H1 (cell line): Measurements from ENCODE around the gene ERFE. TPM values are rescaled to one million over a fixed set of nuclear protein-coding genes. Genes with fewer than 3 reads are reported as not detected.

ENCODE experiments used
- CTCF ChIA-PET: fragments of 300-600 bp; sonication (Branson Sonifier 250); formaldehyde crosslinking; loops from one replicate; lab custom pipeline; 2021; ENCODE audit not compliant: partially characterized antibody; lab: Charles Lee
- POLR2A ChIA-PET: fragments of 300-600 bp; sonication (Branson Sonifier 250); formaldehyde crosslinking; loops from one replicate; lab custom pipeline; 2021; ENCODE audit warnings: inconsistent platforms; ENCODE audit not compliant: partially characterized antibody; lab: Charles Lee
- DNase-seq, 2 experiments: peaks; one replicate each; pipeline versions ENCODE4 v3.0.0 to v3.0.0-alpha.2; 2010 to 2022; ENCODE audit warnings: low spot score in 2 of 2, low read depth in 1 of 2, mixed read lengths in 1 of 2
- FAIRE-seq: peaks from 2 replicates; lab custom pipeline; 2011; peaks lifted over from hg19 to GRCh38; lab: Jason Lieb, UNC
- H2AFZ ChIP-seq: 2 replicates; pipeline ENCODE4 v1.8.1; 2012; ENCODE audit warnings: low read length, inconsistent platforms
- H2AK5ac ChIP-seq: 2 replicates; pipeline ENCODE4 v1.6.1; 2013; ENCODE audit warnings: low read depth, low read length
- H2BK120ac ChIP-seq: replicated peaks from 2 replicates; pipeline ENCODE3; 2013; ENCODE audit warnings: low read depth, low read length, inconsistent platforms
- H2BK12ac ChIP-seq: 2 replicates; pipeline ENCODE4 v1.6.1; 2013; ENCODE audit warnings: low read depth, low read length
- H2BK15ac ChIP-seq: 2 replicates; pipeline ENCODE4 v1.6.1; 2013; ENCODE audit warnings: low read length
- H2BK20ac ChIP-seq: 2 replicates; pipeline ENCODE4 v1.6.1; 2013; ENCODE audit warnings: low read length
- H2BK5ac ChIP-seq: 2 replicates; pipeline ENCODE4 v1.6.1; 2013; ENCODE audit warnings: low read depth, low read length
- H3K14ac ChIP-seq: 2 replicates; pipeline ENCODE4 v1.6.1; 2013; ENCODE audit warnings: inconsistent platforms; ENCODE audit not compliant: insufficient read length
- H3K18ac ChIP-seq: 2 replicates; pipeline ENCODE4 v1.6.1; 2013; ENCODE audit warnings: low read length; ENCODE audit errors: extremely low read depth
- H3K23ac ChIP-seq: 2 replicates; pipeline ENCODE4 v1.6.1; 2013; ENCODE audit warnings: inconsistent platforms; ENCODE audit not compliant: insufficient read length
- H3K23me2 ChIP-seq: 2 replicates; pipeline ENCODE4 v1.6.1; 2013; ENCODE audit warnings: low read depth, low read length
- H3K27ac ChIP-seq: 2 replicates; pipeline ENCODE4 v1.6.1; 2011; ENCODE audit warnings: low read depth, low read length, inconsistent platforms
- H3K27me3 ChIP-seq, 4 experiments: replicated peaks in 1 of 4; 1 replicate in 1 of 4; 2 replicates in 3 of 4; pipeline versions ENCODE4 v1.6.1 to v1.8.1; 2011 to 2013; ENCODE audit warnings: low read length in 3 of 4, mild to moderate bottlenecking in 3 of 4, inconsistent platforms in 2 of 4, mixed read lengths in 2 of 4, moderate library complexity in 1 of 4; ENCODE audit not compliant: control insufficient read depth in 3 of 4, insufficient read depth in 3 of 4; ENCODE audit errors: extremely low read depth in 1 of 4
- H3K36me3 ChIP-seq, 4 experiments: 2 replicates each; pipeline versions ENCODE4 v1.6.1 to v1.8.1; 2011 to 2013; ENCODE audit warnings: mild to moderate bottlenecking in 4 of 4, low read length in 3 of 4, moderate library complexity in 2 of 4, control low read depth in 1 of 4, inconsistent platforms in 1 of 4; ENCODE audit not compliant: insufficient read depth in 4 of 4, control insufficient read depth in 2 of 4
- H3K4ac ChIP-seq: replicated peaks from 2 replicates; pipeline ENCODE3; 2013; ENCODE audit warnings: low read length, low read depth, mixed read lengths, inconsistent platforms; ENCODE audit not compliant: insufficient read length
- H3K4me1 ChIP-seq, 4 experiments: replicated peaks in 1 of 4; 1 replicate in 1 of 4; 2 replicates in 3 of 4; pipeline versions ENCODE4 v1.6.1 to v1.8.1; 2011 to 2013; ENCODE audit warnings: low read length in 3 of 4, inconsistent platforms in 2 of 4, mixed read lengths in 1 of 4; ENCODE audit not compliant: insufficient read depth in 4 of 4, control insufficient read depth in 3 of 4
- H3K4me2 ChIP-seq, 2 experiments: 2 replicates each; pipeline versions ENCODE4 v1.6.1 to v1.8.1; 2011 to 2013; ENCODE audit warnings: low read depth in 2 of 2, low read length in 2 of 2, control low read depth in 1 of 2, inconsistent platforms in 1 of 2, mild to moderate bottlenecking in 1 of 2; ENCODE audit not compliant: insufficient read depth in 1 of 2
- H3K4me3 ChIP-seq, 4 experiments: fragments of 200-600, 300-600 bp in 1 of 4; sonication (generic), shearing (Covaris generic), sonication (Bioruptor Twin) in 1 of 4; 2 replicates each; pipeline versions ENCODE4 v1.5.1 to v1.8.1; 2011 to 2016; ENCODE audit warnings: low read length in 4 of 4, low read depth in 3 of 4, control low read depth in 2 of 4, inconsistent platforms in 2 of 4, mild to moderate bottlenecking in 2 of 4, mixed read lengths in 1 of 4, moderate library complexity in 1 of 4; ENCODE audit not compliant: insufficient read depth in 2 of 4; ENCODE audit errors: extremely low read depth in 1 of 4
- H3K56ac ChIP-seq: replicated peaks from 2 replicates; pipeline ENCODE3; 2013; ENCODE audit warnings: low read depth, mild to moderate bottlenecking, mixed read lengths, low read length, inconsistent platforms; ENCODE audit not compliant: insufficient read length
- H3K79me1 ChIP-seq: 2 replicates; pipeline ENCODE4 v1.6.1; 2013; ENCODE audit warnings: low read depth, low read length, control low read depth
- H3K79me2 ChIP-seq, 2 experiments: 2 replicates each; pipeline versions ENCODE4 v1.6.1 to v1.8.1; 2012 to 2013; ENCODE audit warnings: low read length in 2 of 2, mild to moderate bottlenecking in 2 of 2, inconsistent platforms in 1 of 2; ENCODE audit not compliant: insufficient read depth in 2 of 2, control insufficient read depth in 1 of 2
- H3K9ac ChIP-seq, 4 experiments: replicated peaks in 1 of 4; 1 replicate in 1 of 4; 2 replicates in 3 of 4; pipeline versions ENCODE4 v1.6.1 to v1.8.1; 2011 to 2013; ENCODE audit warnings: low read depth in 3 of 4, low read length in 3 of 4, control low read depth in 2 of 4, mild to moderate bottlenecking in 2 of 4, moderate library complexity in 2 of 4, inconsistent platforms in 1 of 4; ENCODE audit errors: extremely low read depth in 1 of 4
- H3K9me3 ChIP-seq, 2 experiments: 2 replicates each; pipeline versions ENCODE4 v1.6.1 to v1.8.1; 2012 to 2013; ENCODE audit warnings: mild to moderate bottlenecking in 2 of 2, moderate library complexity in 2 of 2, control low read depth in 1 of 2, inconsistent platforms in 1 of 2, low read depth in 1 of 2, low read length in 1 of 2, mixed read lengths in 1 of 2; ENCODE audit not compliant: insufficient read depth in 2 of 2
- H4K20me1 ChIP-seq, 2 experiments: replicated peaks in 1 of 2; 2 replicates each; pipeline versions ENCODE3 to v1.8.1; 2011 to 2013; ENCODE audit warnings: inconsistent platforms in 2 of 2, low read length in 2 of 2, mild to moderate bottlenecking in 1 of 2; ENCODE audit not compliant: insufficient read depth in 2 of 2, control insufficient read depth in 1 of 2
- H4K5ac ChIP-seq: 2 replicates; pipeline ENCODE4 v1.6.1; 2013; ENCODE audit warnings: low read length, low read depth, mixed read lengths, inconsistent platforms; ENCODE audit not compliant: insufficient read length
- H4K8ac ChIP-seq: 2 replicates; pipeline ENCODE4 v1.8.0; 2013; ENCODE audit warnings: mild to moderate bottlenecking, moderate library complexity, low read length, inconsistent platforms; ENCODE audit not compliant: insufficient read depth; ENCODE audit errors: extremely low read depth
- H4K91ac ChIP-seq: replicated peaks from 2 replicates; pipeline ENCODE3; 2013; ENCODE audit warnings: low read length, mixed read lengths, inconsistent platforms; ENCODE audit not compliant: insufficient read length
- BACH1 ChIP-seq: IDR thresholded peaks from 2 replicates; pipeline ENCODE4 v1.6.1; 2012; ENCODE audit warnings: low read length, improper control_type of control experiment
- FOSL1 ChIP-seq: IDR thresholded peaks from 2 replicates; pipeline ENCODE4 v1.6.1; 2011; ENCODE audit warnings: mild to moderate bottlenecking, low read depth, low read length, moderate library complexity; ENCODE audit not compliant: insufficient read depth
- GTF2F1 ChIP-seq: IDR thresholded peaks from 2 replicates; pipeline ENCODE4 v1.6.1; 2012; ENCODE audit warnings: low read depth, low read length, improper control_type of control experiment, borderline replicate concordance
- JUN ChIP-seq: IDR thresholded peaks from 2 replicates; pipeline ENCODE4 v1.6.1; 2011; ENCODE audit warnings: low read depth, mild to moderate bottlenecking, improper control_type of control experiment, low read length
- KDM4A ChIP-seq: IDR thresholded peaks from one replicate; pipeline ENCODE4 v1.7.1; 2012; ENCODE audit warnings: low read depth, mild to moderate bottlenecking, moderate library complexity, low read length, inconsistent platforms; ENCODE audit not compliant: severe bottlenecking
- POLR2A ChIP-seq, 2 experiments: IDR thresholded peaks; 1 replicate in 1 of 2; 2 replicates in 1 of 2; pipeline ENCODE4 v1.6.1; 2011; ENCODE audit warnings: low read depth in 2 of 2, low read length in 2 of 2, mild to moderate bottlenecking in 2 of 2; ENCODE audit errors: control extremely low read depth in 1 of 2
- SP2 ChIP-seq: IDR thresholded peaks from 2 replicates; pipeline ENCODE4 v1.6.1; 2012; ENCODE audit warnings: mild to moderate bottlenecking, low read length, inconsistent platforms
- SP4 ChIP-seq: IDR thresholded peaks from 2 replicates; pipeline ENCODE4 v1.6.1; 2012; ENCODE audit warnings: low read length, inconsistent platforms
- TAF1 ChIP-seq: IDR thresholded peaks from 2 replicates; pipeline ENCODE4 v1.6.1; 2011; ENCODE audit warnings: mild to moderate bottlenecking, low read depth, low read length
- YY1 ChIP-seq: IDR thresholded peaks from 2 replicates; pipeline ENCODE4 v1.6.1; 2011; ENCODE audit warnings: low read depth, mild to moderate bottlenecking, low read length
- WGBS, 2 experiments: shearing (Covaris generic) in 1 of 2; methylation state at CpG; one replicate each; pipeline versions ENCODE4 v1.1.6 to v1.1.7; 2013 to 2015; ENCODE audit warnings: low lambda C conversion rate in 2 of 2, mixed read lengths in 2 of 2, inconsistent platforms in 1 of 2, low coverage in 1 of 2, missing lambda C conversion rate in 1 of 2; ENCODE audit not compliant: insufficient replicate concordance in 2 of 2, insufficient coverage in 1 of 2, insufficient read length in 1 of 2; ENCODE audit errors: extremely low coverage in 1 of 2, missing lambda C conversion rate in 1 of 2; 5-methylcytosine and 5-hydroxymethylcytosine counted together
- polyA plus RNA-seq, 7 experiments: library from polyadenylated mRNA; depleted of rRNA in 3 of 7; stranded (reverse) in 5 of 7; unstranded in 2 of 7; fragments of >200 nt in 5 of 7; fragments of 200-250 nt in 2 of 7; gene quantifications; 1 replicate in 5 of 7; 2 replicates in 1 of 7; 4 replicates in 1 of 7; pipeline versions ENCODE4 v1.2.1 to v1.2.3, GENCODE V29; 2011 to 2013; ENCODE audit warnings: missing spikeins in 2 of 7, mixed read lengths in 2 of 7
- total RNA-seq: library from RNA; stranded (reverse); fragmentation: NEBNext Ultra II Directional; extraction: Animal tissue kit (Norgen Biotek cat#: 25700); gene quantifications from 2 replicates; pipeline ENCODE4 v1.2.1, GENCODE V29; 2021
- TF ChIP-seq, protein P1 (sequence below): IDR thresholded peaks from 2 replicates; pipeline ENCODE4 v1.6.1; 2011; ENCODE audit warnings: low read length, improper control_type of control experiment
- TF ChIP-seq, protein P2 (sequence below): IDR thresholded peaks from 2 replicates; pipeline ENCODE4 v1.6.1; 2012; ENCODE audit warnings: inconsistent platforms

ERFE gene
- total and polyA plus RNA-seq, 2 of the 8 experiments (the other 6 are each of a cell fraction or from before 2014, with no cell fraction given): 2.5 to 3.6 TPM

DNA sequence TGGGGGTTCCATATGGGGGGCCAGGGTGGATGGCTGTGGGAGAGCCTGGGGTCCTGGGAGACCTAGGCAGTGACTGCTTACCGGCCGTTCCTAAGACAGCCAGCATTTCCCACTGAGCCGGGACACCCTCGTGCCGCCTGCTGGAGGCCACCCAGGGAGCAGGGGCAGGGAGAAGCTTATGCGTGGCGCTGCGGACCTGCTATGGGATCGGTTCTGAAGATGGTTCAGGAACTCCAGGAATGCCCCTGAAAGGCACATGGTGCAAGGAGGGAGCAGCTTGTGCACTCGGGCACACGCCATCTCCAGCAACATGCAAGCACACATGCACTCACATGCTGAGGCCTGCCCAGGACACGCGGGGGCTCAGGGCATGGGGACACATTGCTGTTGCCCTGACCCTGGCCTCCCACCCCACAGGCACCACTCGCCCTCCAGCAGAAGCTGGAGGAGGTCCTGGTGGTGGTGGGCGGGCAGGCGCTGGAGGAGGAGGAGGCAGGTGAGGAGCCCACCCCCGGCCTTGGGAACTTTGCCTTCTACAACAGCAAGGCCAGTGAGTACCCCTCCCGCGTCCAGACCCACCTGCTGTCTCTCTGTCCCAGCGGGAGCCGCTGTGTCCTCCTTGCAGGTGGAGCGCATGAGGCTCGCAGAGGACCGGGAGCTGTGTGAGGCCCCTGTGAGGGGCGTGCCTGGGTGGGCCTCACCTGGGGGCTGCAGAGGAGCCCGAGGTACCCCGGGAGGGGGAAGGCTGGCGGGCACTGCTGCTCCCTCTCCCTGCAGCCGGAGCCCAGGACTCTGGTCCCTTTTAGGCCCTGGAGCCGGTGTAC, 16.2 kb upstream of the ERFE start:
- Histone ChIP-seq H4K20me1 (no peaks in the 10 kb centered on the region), H2BK120ac (no peak overlapping the region), H3K23me2 (no peaks in the 10 kb centered on the region), H3K36me3 (no peaks in the 10 kb centered on the region; a peak in 1 of 8 replicates), H3K79me1 (no peaks in the 10 kb centered on the region), H3K27me3 (no peaks in the 10 kb centered on the region), H2BK15ac (no peak overlapping the region), H2AFZ (no peak overlapping the region), H4K91ac (no peak overlapping the region), H3K14ac (no peak overlapping the region), H3K4me3 (no peak overlapping the region), H3K79me2 (no peaks in the 10 kb centered on the region), H3K4ac (no peak overlapping the region), H3K9me3 (no peaks in the 10 kb centered on the region), H3K9ac (no peak overlapping the region), H2BK20ac (no peak overlapping the region), H2BK12ac (no peak overlapping the region), H4K8ac (no peak overlapping the region), H3K4me2 (no peak overlapping the region), H3K27ac (no peak overlapping the region), H3K4me1 (no peaks in the 10 kb centered on the region), H3K23ac (no peak overlapping the region), H3K18ac (no peak overlapping the region), H2BK5ac (peak overlapping the region; percentile 40; the same call in 1 of the 2 replicates), H2AK5ac (no peak overlapping the region), H4K5ac (no peak overlapping the region), H3K56ac (no peak overlapping the region)
- DNase-seq (no peak), FAIRE-seq (no peak)
- POLR2A ChIA-PET: interaction anchor here (0.6 to 0.9 kb wide), 2 partner anchors 11 kb away, joined by 3 read pairs; no protein-coding TSS in a partner anchor
- CTCF ChIA-PET: interaction anchor here (0.6 to 7.1 kb wide), 13 partner anchors 8 to 307 kb away, joined by 3 to 72 read pairs (median 3); no protein-coding TSS in a partner anchor
- 91% methylated on average over 29 of the region's 30 CpGs; no CpG with 5 or more reads in 1 of the 2 experiments for WGBS, 2 experiments
- no peak for TF ChIP-seq SP2
- TF ChIP-seq TAF1: no peak
- no peak for TF ChIP-seq SP4
- TF ChIP-seq GTF2F1: no peak
- TF ChIP-seq BACH1: no peak
- TF ChIP-seq, protein P1, sequence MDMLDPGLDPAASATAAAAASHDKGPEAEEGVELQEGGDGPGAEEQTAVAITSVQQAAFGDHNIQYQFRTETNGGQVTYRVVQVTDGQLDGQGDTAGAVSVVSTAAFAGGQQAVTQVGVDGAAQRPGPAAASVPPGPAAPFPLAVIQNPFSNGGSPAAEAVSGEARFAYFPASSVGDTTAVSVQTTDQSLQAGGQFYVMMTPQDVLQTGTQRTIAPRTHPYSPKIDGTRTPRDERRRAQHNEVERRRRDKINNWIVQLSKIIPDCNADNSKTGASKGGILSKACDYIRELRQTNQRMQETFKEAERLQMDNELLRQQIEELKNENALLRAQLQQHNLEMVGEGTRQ: no peak
- no peak for TF ChIP-seq POLR2A (IDR thresholded peaks at IDR 0.05; ENCODE audit: control extremely low read depth in 1 of 2, low read depth in 2 of 2, low read length in 2 of 2)
- no peak for TF ChIP-seq KDM4A
- no peak for TF ChIP-seq JUN
- no peak for TF ChIP-seq YY1
- TF ChIP-seq, protein P2, sequence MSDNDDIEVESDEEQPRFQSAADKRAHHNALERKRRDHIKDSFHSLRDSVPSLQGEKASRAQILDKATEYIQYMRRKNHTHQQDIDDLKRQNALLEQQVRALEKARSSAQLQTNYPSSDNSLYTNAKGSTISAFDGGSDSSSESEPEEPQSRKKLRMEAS: no peak
- no peak for TF ChIP-seq FOSL1
